ENCODE results near the gene HPS1. TPM values are rescaled to one million over a fixed set of nuclear protein-coding genes. Genes with fewer than 3 reads are reported as not detected.

The HPS1 gene
- total and polyA plus RNA-seq, 10 of the 15 experiments (the other 5 are each of a cell fraction or from before 2014, with no cell fraction given) = 27.1 to 138 (median 54.8) TPM

- no peak for TF ChIP-seq E2F8 (IDR thresholded peaks at IDR 0.05; ENCODE audit: low read depth, partially characterized antibody)
- TF ChIP-seq ATF7 (IDR thresholded peaks at IDR 0.05; ENCODE audit: low read depth) = no peak
- no peak for TF ChIP-seq TCF12 (IDR thresholded peaks at IDR 0.05; ENCODE audit: low read depth, low read length)
Measured at GRCh38 chr10:98367604-98368451, 78.9 kb downstream of the HPS1 start (continued).

MicroRNA genes within 50 kb of the gene (microRNA counts, 767-probe panel; counts per million panel counts)
- 1,936 counts per million, percentile 74 among the panel's probes with 10 or more counts for microRNA hsa-miR-1287

Small RNA genes lying within 50 kb of the gene (microRNA-seq; reads per million reads assigned to microRNA genes)
- 53.5 reads per million, percentile 68 among the genes with 10 or more reads in this experiment for gene MIR1287
- gene MIR4685 = 3.2 reads per million, percentile 17 among the genes with 10 or more reads in this experiment

Small RNA genes lying within 50 kb of the gene (small RNA-seq; reads per million reads assigned to genes)
- 0.12 reads per million for gene MIR4685

Other genes starting within 250 kb of the HPS1 start
- 0.05 TPM in 1 of 2 replicates, not detected in the other for gene LOXL4, start 178.7 kb downstream of the HPS1 start, total RNA-seq (2014; rRNA removed)
- gene LOXL4, start 178.7 kb downstream of the HPS1 start, total RNA-seq (2014; rRNA removed; fragmentation: Illumina TruSeq; extraction: Trizol) = 0.04 and 0.05 TPM in 2 replicates
- gene LOXL4, start 178.7 kb downstream of the HPS1 start, total RNA-seq (2021) = not detected in 2 replicates
- gene LOXL4, start 178.7 kb downstream of the HPS1 start, polyA plus RNA-seq (2011; rRNA removed) = not detected in 2 replicates
- 0.08 and 0.10 TPM in 2 replicates for gene LOXL4, start 178.7 kb downstream of the HPS1 start, polyA plus RNA-seq (2014; fragmentation: Illumina TruSeq; extraction: Trizol)
- under 1 TPM; 0.02 to 0.08 TPM for gene LOXL4, start 178.7 kb downstream of the HPS1 start, polyA plus RNA-seq (2014; fragmentation: Nextera tagmentation; extraction: Ambion mirVana)
- gene LOXL4, start 178.7 kb downstream of the HPS1 start, polyA plus RNA-seq (2014; rRNA removed) = 0.03 and 0.05 TPM in 2 replicates
- gene LOXL4, start 178.7 kb downstream of the HPS1 start, polyA plus RNA-seq (2016; fragmentation: Nextera tagmentation; extraction: Ambion mirVana) = under 1 TPM; 0.09 to 0.12 TPM
- 8.1 and 9.2 TPM in 2 replicates for gene PYROXD2, start 31.8 kb downstream of the HPS1 start, total RNA-seq (2014; rRNA removed)
- 5.3 and 7.2 TPM in 2 replicates for gene PYROXD2, start 31.8 kb downstream of the HPS1 start, total RNA-seq (2014; rRNA removed; fragmentation: Illumina TruSeq; extraction: Trizol)
- gene PYROXD2, start 31.8 kb downstream of the HPS1 start, total RNA-seq (2021) = 9.5 and 11.3 TPM in 2 replicates
- 5.0 and 7.6 TPM in 2 replicates for gene PYROXD2, start 31.8 kb downstream of the HPS1 start, polyA plus RNA-seq (2011; rRNA removed)
- gene PYROXD2, start 31.8 kb downstream of the HPS1 start, polyA plus RNA-seq (2014; fragmentation: Illumina TruSeq; extraction: Trizol) = 1.1 and 4.8 TPM in 2 replicates
- 10 to 100 TPM; 10.8 to 11.8 TPM for gene PYROXD2, start 31.8 kb downstream of the HPS1 start, polyA plus RNA-seq (2014; fragmentation: Nextera tagmentation; extraction: Ambion mirVana)
- 10.4 and 13.6 TPM in 2 replicates for gene PYROXD2, start 31.8 kb downstream of the HPS1 start, polyA plus RNA-seq (2014; rRNA removed)
- gene PYROXD2, start 31.8 kb downstream of the HPS1 start, polyA plus RNA-seq (2016; fragmentation: Nextera tagmentation; extraction: Ambion mirVana) = 10 to 100 TPM; 14.2 to 15.8 TPM